Adrenal gland (tissue), 12 donors: Measurements from ENCODE around the gene HTATSF1. TPM values are rescaled to one million over a fixed set of nuclear protein-coding genes. Genes with fewer than 3 reads are reported as not detected.

Experiments used
- DNase-seq, 7 donors: peaks; one replicate each; pipeline ENCODE4 v3.0.0-alpha.2; 2019 to 2020
- H3K27ac ChIP-seq, 5 donors: fragments of 200-600 bp; sonication (generic) in 4 of 5; 1 replicate in 3 of 5; 2 replicates in 2 of 5; pipeline versions ENCODE4 v1.5.1 to v1.8.0; 2016 to 2020; ENCODE audit warnings: mild to moderate bottlenecking in 1 of 5
- H3K27me3 ChIP-seq: fragments of 200-600 bp; 2 replicates; pipeline ENCODE4 v1.8.0; 2021
- H3K36me3 ChIP-seq, 2 donors: fragments of 200-600 bp; replicated peaks in 1 of 2; 1 replicate in 1 of 2; 2 replicates in 1 of 2; pipeline versions ENCODE4 v1.5.1 to v1.8.0; 2018 to 2022
- H3K4me1 ChIP-seq, 2 donors: fragments of 200-600 bp; replicated peaks in 1 of 2; 1 replicate in 1 of 2; 2 replicates in 1 of 2; pipeline versions ENCODE4 v1.5.1 to v1.8.0; 2018 to 2021
- H3K4me3 ChIP-seq, 4 donors: fragments of 200-600 bp; sonication (generic) in 3 of 4; one replicate each; pipeline ENCODE4 v1.5.1; 2016 to 2018
- H3K9me3 ChIP-seq, 3 donors: fragments of 200-600 bp; sonication (generic) in 1 of 3; replicated peaks in 1 of 3; 1 replicate in 2 of 3; 2 replicates in 1 of 3; pipeline versions ENCODE4 v1.5.1 to v1.8.0; 2016 to 2021
- CTCF ChIP-seq, 6 experiments: fragments of 450-650 bp in 4 of 6; fragments of 200-600 bp in 2 of 6; sonication (generic) in 1 of 6; IDR thresholded peaks; 1 replicate in 5 of 6; 2 replicates in 1 of 6; pipeline versions ENCODE4 v1.5.1 to v1.8.0; 2016 to 2021; ENCODE audit warnings: antibody characterized with exemption in 6 of 6, mild to moderate bottlenecking in 2 of 6, moderate library complexity in 1 of 6
- POLR2A ChIP-seq, 2 donors: fragments of 450-650 bp; IDR thresholded peaks; one replicate each; pipeline ENCODE4 v1.6.1; 2017; ENCODE audit warnings: antibody characterized with exemption in 2 of 2, mild to moderate bottlenecking in 2 of 2, moderate library complexity in 1 of 2
- whole genome bisulfite sequencing, 4 donors: extraction: QIAGEN DNeasy Blood & Tissue Kit in 2 of 4; methylation state at CpG; one replicate each; pipeline versions ENCODE4 v1.1.5 to v1.1.7; 2013 to 2017; 5-methylcytosine and 5-hydroxymethylcytosine counted together
- intact Hi-C, 2 donors: fragments of 100-400 bp; cut with DNase I; formaldehyde crosslinking; loops; one replicate each; pipeline versions ENCODE4 v1.14.1 to v1.15.0; 2022 to 2023
- polyA plus RNA-seq, 3 donors: library from polyadenylated mRNA; stranded (reverse); fragments of 200-250 nt in 2 of 3; fragments of 350-450 nt in 1 of 3; fragmentation: Illumina TruSeq in 1 of 3; extraction: RNeasy Lipid Tissue Mini Kit (QIAGEN cat#74804) in 1 of 3; gene quantifications; one replicate each; pipeline ENCODE4 v1.2.3, GENCODE V29; 2013 to 2014
- total RNA-seq, 9 donors: library from RNA; depleted of rRNA in 4 of 9; stranded (reverse); fragments of >200 nt in 4 of 9; fragments of 120-200 nt in 1 of 9; fragmentation: NEBNext Ultra II Directional in 1 of 9; extraction: Animal tissue kit (Norgen Biotek cat#: 25700) in 1 of 9; gene quantifications; one replicate each; pipeline versions ENCODE4 v1.1.0 to v1.2.4, GENCODE V29; 2013 to 2023
- donor health status: healthy with polysubstance abuse.
- donor health status: Bipolar disorder and iron deficiency.
- donor health status: DM: yes; HTN: yes; CAD: no.
- donor health status: DM: no; HTN: no; CAD: no.
- donor health status: DM: no; HTN: no; CAD: no.
- donor health status: DM: yes; HTN: yes; CAD: no.

The HTATSF1 gene
- total and polyA plus RNA-seq, 12 donors: 21.0 to 129 (median 56.5) TPM

GRCh38 chrX:136477026-136477425 is 20.4 kb upstream of the HTATSF1 start:
- no peak overlapping the region for H3K27ac ChIP-seq
- intact Hi-C loops: no loop called here
- no peak overlapping the region for H3K4me3 ChIP-seq
- TF ChIP-seq CTCF (IDR thresholded peaks at IDR 0.05) (no peak), POLR2A (IDR thresholded peaks at IDR 0.05) (no peak)
- H3K36me3 ChIP-seq: no peaks in the 10 kb centered on the region
- H3K4me1 ChIP-seq: no peaks in the 10 kb centered on the region
- peaks cover 7% of the 10 kb centered on the region for H3K27me3 ChIP-seq
- H3K9me3 ChIP-seq: no peaks in the 10 kb centered on the region
- DNase-seq: no peak
- WGBS, 4 donors: 66 to 83% (median 80%) methylated on average over 1 to 2 of the region's 2 CpGs

- DNase-seq: no peak
- Histone ChIP-seq H3K36me3 (no peaks in the 10 kb centered on the region), H3K27ac (peak overlapping the region in 1 of 5 donors; percentile 22), H3K4me1 (no peaks in the 10 kb centered on the region), H3K4me3 (no peak overlapping the region), H3K27me3 (peaks cover 12% of the 10 kb centered on the region), H3K9me3 (no peaks in the 10 kb centered on the region)
- intact Hi-C loops: no loop called here
- 0 to 30% (median 28%) methylated on average over 1 to 4 of the region's 4 CpGs for WGBS, 4 donors
- TF ChIP-seq POLR2A (IDR thresholded peaks at IDR 0.05) (no peak), CTCF (IDR thresholded peaks at IDR 0.05) (no peak)
Measured at GRCh38 chrX:136480383-136480782, 17.0 kb upstream of the HTATSF1 start.

GRCh38 chrX:136487647-136488046 is 9.7 kb upstream of the HTATSF1 start, which contains the start of gene BRS3:
Gene BRS3, plus strand, starts transcription at chrX:136487947. Its CDS starts 168 bp downstream, at chrX:136488115.
- no peak for TF ChIP-seq POLR2A (IDR thresholded peaks at IDR 0.05)
- no peak for TF ChIP-seq CTCF (IDR thresholded peaks at IDR 0.05)
- intact Hi-C loops: no loop called here
- Histone ChIP-seq H3K4me1 (no peaks in the 10 kb centered on the region), H3K36me3 (no peaks in the 10 kb centered on the region), H3K4me3 (no peak within 1 kb of the TSS), H3K9me3 (no peaks in the 10 kb centered on the region), H3K27ac (no peak within 1 kb of the TSS), H3K27me3 (peaks cover 41% of the 10 kb centered on the region)
- WGBS, 4 donors: 55 to 70% (median 61%) methylated on average over 4 of the region's 4 CpGs
- no peak for DNase-seq

GRCh38 chrX:136488706-136489105 is 8.7 kb upstream of the HTATSF1 start:
- no peaks in the 10 kb centered on the region for H3K36me3 ChIP-seq
- H3K27ac ChIP-seq: no peak overlapping the region
- H3K27me3 ChIP-seq: peaks cover 36% of the 10 kb centered on the region
- intact Hi-C loops: no loop called here
- no peaks in the 10 kb centered on the region for H3K4me1 ChIP-seq
- no peak for TF ChIP-seq CTCF (IDR thresholded peaks at IDR 0.05)
- no peak for TF ChIP-seq POLR2A (IDR thresholded peaks at IDR 0.05)
- WGBS, 4 donors: 34 to 41% (median 38%) methylated on average over 5 of the region's 5 CpGs
- no peaks in the 10 kb centered on the region for H3K9me3 ChIP-seq
- no peak overlapping the region for H3K4me3 ChIP-seq
- DNase-seq: no peak
